CD4-positive, alpha-beta T cell treated with Interferon alpha-2 for 1 hour (primary cell): Measurements from ENCODE around the gene ARHGEF4.

ENCODE experiments used
- DNase-seq, 2 donors: peaks; one replicate each; pipeline ENCODE4 v3.0.0-alpha.2; 2020 to 2022

The ARHGEF4 gene

GRCh38 chr2:131041402-131042147, 204.9 kb downstream of the ARHGEF4 start:
- no peak for DNase-seq

DNA sequence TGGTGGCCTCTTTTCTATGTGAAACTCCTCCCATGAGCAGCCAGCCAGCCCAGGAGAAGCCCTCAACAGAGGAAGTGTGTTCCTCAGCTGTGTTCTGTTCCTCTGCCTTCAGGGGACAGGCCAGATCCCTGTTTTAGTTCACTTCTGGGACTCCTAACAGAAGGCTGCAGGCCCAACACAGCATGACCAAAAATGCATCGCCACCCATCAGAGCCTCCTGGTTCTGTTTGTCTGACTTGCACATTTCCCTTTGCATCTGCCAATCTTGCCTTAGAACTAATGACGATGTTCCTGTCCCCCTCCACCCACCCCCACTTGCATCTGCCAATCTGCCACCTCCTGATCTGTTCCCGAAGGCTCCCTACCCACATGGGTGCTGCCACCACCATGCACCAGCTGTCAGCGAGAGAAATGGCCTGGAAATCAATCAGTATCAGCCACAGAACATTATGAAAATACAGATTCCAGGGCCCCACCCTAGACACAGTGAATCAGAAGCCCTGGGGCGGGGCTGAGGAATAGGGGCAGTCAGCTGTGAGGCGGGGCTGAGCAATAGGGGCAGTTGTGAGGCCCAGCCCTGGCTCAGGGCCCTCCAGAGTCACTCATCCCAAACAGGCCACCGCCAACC, 205.5 kb downstream of the ARHGEF4 start:
- DNase-seq = no peak

GRCh38 chr2:131043199-131044074, 206.7 kb downstream of the ARHGEF4 start:
- no peak for DNase-seq

GRCh38 chr2:131044075-131044756, 207.5 kb downstream of the ARHGEF4 start:
- no peak for DNase-seq

DNA sequence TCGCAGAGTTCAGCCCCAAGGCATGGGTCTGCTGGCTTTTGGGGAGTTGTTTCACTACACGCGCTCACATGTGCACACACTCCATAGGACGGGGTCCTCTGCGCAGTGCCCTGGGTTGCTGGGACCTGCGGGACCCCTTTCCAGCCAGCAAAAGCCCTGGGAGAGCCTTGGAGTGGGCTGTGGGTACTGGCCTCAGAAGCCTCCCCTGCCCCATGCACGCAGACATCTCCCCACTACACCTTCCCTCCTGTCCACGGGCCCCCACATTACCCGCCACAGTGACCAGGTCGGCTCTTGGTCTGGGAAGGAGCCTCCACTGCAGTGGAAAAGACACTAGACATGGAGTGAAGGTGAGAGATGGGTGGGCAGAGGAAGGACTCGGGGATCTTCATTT, 208.0 kb downstream of the ARHGEF4 start:
- no peak for DNase-seq

GRCh38 chr2:131045286-131046027, 208.7 kb downstream of the ARHGEF4 start:
- DNase-seq = no peak

DNA sequence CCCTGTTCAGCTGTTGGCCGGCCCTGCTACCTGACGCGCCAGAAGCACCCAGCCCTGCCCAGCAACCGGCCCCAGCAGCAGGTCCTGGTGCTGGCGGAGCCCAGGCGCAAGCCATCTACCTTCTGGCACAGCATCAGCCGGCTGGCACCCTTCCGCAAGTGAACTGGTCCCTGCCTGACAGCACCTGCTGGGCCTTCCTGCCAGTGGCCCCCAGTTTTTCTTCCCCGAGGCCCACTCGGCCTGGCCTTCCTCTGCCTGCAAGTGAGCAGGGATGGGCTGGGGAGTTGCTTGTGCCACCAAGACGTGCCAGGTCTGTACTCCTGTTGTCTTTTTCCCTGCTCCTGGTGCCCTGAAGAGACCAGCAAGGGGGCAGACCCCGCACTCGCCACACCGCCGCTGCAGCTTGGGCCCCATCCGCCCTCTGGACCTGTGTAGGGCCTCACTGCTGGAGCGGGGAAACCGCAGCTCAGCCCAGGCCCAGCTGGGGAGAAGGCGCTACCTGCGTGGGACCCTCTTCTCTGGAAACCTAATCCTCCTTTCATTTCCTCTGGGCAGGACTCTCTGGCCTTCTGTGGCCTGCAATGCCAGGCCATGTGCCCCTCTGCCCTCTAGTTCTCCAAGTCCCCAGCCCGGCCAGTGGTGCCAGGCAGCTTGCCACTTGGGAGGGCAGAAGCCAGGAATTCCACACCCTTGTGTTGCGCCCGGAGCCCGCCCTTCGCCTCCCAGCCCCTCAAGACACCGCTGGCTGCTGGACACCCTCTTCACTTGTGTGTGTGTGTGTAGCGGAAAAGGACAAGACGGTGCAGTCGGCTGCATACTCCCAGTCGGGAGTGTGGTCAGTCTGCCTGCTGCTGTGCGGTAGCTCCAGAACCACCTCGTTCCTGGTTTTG, 209.6 kb downstream of the ARHGEF4 start:
- no peak for DNase-seq

- DNase-seq = no peak
Measured at GRCh38 chr2:131046918-131047652, 210.4 kb downstream of the ARHGEF4 start.

DNA sequence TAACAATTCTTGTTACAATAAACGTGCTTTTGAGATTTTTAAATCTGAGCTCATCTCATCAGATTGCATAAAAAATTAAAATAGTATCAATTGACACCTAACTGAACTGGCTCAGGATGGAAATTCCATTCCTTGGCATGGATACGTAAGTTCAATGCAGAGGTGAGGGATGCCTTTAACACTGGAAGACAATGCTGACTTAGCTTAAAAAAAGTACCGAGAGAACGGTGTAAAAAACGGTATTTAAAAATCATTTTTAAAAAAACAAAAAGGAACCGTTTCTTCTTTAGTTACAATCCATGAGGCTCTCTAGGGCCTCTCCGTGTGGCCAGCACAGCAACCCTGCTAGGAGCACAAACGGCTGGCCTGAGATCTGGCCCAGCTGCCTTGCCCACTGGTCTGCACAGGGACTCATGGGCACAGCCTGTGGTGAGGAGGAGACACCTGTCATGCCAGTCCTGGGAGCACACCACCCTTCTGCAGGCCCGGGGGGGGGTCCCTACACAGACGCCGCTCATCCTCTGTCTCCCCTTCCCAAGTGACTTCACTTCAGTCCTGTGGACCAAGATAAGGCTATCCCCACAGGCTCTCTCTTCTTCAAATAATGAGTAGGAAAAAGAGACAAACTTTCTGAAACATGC, 211.3 kb downstream of the ARHGEF4 start:
- DNase-seq = no peak

DNA sequence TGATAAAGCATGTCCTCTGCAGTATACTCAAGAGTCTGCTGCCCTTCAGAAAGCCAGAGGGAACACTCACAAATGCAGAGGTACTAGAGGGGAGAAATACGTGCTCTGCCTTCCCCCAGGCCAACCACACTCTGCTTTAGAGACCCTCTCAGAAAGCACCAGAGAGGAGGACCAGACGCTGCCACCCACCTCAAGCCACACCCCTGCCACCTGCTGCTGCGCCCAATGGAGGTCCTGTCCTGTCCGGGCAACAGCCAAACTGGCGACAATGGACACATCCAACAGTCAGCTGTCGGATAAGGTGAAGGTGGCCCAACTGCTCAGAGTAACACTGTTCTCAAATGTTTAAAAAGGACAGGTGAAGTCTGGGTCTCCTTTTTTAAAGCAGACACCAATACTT, 211.9 kb downstream of the ARHGEF4 start:
- DNase-seq = no peak

GRCh38 chr2:131049150-131049718, 212.5 kb downstream of the ARHGEF4 start:
- no peak for DNase-seq

DNA sequence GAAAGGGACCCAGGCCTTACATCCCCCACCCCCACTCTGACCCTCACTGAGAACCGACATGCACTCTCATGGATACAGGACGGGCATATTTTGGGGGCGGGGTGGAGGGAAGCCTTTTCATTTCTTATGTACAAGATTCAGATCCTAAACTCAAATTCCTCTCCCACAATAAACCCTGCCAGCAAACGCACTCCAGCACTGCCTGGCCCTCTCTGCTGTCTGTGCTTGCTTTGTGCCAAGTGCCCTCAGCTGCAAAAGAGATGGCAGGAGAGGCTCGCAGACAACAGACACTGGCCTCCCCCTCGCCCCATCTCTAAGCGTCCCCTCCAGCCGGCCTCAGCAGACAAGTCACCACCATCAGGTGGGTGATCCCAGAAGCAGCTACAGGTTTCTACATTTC, 214.2 kb downstream of the ARHGEF4 start:
- DNase-seq = no peak

DNA sequence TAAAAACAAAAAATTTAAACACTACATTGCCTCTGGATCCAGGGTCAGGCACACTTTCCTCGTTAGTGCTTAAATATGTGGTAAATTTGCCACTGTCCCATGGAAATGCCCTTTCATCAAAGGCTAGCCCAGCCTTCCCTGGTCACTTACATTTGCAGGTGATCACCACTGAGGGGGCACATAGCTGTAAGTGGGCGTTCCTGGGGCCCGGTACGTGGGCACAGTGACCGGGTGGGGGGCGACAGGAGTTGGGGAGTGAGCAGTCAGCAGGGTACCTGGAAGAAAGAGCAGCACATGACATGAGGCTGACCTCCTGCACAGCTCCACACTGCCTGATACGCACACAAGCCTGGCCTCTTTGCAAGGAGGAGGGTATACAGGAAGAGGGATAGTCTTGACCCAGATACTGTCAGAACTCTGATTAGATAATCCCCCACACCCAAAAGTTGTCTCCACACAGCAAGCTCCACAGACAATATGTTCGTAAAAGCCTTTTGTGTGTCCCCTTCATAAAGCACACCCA, 216.1 kb downstream of the ARHGEF4 start:
- DNase-seq = no peak

DNA sequence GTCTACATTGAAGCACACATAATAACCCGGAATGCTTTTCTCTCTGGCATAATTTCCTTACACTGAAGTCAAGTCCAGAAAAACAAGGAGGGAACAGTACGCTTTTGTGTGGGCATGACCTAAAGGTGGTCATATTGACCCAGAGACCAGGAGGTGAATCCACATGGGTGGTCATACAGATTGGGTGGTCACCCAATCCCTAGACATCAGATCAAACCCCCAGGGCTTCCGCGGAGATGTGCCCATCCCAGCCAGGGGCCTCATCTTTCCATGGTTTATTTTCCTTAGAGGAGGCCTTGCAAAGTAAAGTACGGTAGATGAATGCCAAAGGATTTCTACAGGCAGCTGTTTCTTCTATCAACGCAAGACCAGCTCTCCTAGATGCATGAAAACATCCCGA, 217.8 kb downstream of the ARHGEF4 start:
- DNase-seq = no peak

DNA sequence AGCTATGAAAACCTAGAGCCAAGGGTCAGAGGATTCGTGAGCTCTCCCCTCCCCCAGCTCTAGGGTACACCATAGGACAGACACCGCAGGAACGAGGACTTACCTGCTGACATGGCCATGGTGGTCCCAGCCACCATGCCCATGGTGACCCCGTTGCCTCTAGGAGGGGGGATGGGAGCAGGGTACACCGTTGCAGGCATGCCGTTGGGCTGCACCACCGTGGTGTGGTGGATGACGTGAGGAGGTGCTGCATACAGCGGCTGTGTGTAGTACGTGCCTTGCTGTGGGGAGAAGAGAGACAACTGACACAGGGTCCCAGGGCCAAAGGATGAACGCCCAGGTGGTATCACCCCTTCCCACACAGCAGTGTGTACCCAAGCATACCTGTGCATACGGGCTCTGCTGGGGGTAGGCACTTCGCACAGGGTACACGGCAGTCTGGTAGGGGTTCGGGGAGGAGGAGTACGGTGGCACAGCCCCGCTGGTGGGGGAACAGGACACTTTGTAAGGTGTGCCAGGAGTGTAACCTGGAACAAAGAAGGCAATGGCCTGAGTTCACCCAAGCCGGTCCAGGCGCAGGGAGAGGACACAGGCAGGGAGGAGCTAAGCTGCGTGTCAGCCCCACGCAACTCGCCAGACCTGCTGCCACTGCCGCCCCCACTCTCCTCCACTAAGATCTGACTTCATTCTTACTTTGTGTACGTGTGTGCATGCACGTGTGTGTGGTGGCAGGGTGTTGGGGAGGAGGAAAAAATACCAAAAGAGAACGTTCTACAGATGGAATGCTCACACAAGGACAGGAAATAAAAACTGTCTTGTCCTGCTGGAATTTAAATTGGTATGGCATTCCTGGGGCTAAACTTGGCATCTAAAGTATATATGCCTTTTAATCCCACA, 218.7 kb downstream of the ARHGEF4 start:
- DNase-seq = no peak

DNA sequence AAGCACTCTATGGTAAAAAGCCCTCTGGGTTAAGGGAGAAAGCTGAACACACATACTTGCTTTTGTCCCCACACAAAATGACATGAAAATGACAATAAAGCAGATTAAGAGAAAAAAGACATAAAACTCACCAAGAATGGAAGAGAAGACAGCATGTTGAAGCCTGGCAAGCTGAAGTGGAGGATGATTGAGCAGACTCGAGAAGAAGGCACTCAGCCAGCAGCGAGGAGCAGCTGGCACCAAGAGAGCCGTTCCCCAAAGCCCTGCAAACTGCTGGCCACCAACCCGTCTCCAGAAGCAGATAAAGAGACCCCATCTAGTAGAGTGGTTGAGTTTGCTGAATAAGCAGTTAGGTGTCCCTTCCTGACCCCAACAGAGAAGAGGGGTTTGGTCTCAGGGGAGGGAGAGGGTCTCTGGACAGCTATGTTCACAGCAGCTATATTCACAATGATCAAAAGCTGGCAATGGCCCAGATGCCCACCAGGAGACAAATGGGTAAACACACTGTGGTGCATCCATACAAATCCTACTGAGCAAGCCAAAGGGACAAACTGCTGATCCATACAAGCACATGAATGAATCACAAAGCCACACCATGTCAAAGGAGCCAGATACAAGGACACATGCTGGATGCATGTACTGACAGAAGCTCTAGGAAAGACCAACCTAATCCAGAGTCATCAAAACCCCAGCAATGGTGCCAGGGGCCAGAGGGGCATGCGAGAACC, 219.7 kb downstream of the ARHGEF4 start:
- no peak for DNase-seq

DNA sequence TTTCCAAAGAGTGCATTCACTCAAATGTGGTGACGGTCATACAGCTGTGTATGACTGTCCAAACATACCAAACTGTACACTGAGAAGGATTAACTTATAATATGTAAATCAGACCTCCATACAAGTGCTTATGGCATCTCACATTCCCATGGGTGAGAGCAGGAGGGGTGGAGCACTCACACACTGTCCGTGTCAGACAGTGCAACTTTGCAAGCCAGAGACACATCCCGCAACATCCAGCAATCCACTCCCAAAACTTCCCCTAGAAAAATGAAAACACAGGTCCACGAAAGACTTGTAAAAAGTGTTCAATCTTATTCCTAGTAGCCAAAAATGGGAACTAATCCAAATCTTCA, 220.2 kb downstream of the ARHGEF4 start:
- no peak for DNase-seq
